NCI-H748 treated with DMSO at 0.1 percent for 48 hours (cell line): Measurements from ENCODE around the gene AMHR2.
"Not testable (repeated sequence)": the region's sequence is repeated elsewhere in the genome, so short reads cannot be mapped to it uniquely, and the experiment has no call there.

Experiments used
- DNase-seq: peaks from one replicate; lab custom pipeline; 2025; lab: John Stamatoyannopoulos, UW

AMHR2 gene

DNA sequence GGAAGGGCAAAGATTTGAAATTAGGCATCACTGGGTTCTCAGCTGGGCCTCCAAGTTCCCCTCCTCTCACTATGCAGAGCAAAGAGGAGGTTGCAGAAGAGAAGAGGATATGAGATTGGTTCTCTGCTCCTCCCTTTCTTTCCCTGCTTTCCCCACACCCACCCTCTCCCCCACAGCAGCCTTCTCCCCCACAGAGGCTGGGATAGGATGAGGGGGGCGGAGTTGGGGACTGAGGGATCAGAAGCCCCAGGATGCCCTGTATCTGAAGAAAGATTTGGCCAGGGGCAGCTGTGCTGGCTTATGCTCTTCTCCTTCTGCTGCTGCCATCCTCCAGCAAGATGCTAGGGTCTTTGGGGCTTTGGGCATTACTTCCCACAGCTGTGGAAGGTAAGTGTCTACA is at the start of gene AMHR2:
Gene AMHR2, plus strand, starts transcription at position 259 of the 400 bp plus-strand sequence. Its CDS starts 80 bp downstream, at position 339.
- DNase-seq: no peak

DNA sequence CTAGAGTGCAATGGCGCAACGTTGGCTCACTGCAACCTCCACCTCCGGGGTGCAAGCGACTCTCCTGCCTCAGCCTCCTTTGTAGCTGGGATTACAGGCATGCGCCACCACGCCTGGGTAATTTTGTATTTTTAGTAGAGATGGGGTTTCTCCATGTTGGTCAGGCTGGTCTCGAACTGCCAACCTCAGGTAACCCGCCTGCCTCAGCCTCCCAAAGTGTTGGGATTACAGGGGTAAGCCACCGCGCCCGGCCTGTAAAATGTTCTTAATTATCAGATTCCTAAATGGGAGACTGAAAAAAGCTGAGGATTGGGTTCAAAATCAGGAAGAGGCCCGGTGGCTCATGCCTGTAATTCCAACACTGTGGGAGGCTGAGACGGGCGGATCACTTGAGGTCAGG is 49.4 kb upstream of the AMHR2 start:
- not testable (repeated sequence) for DNase-seq

GRCh38 chr12:53376747-53377146 is 46.9 kb upstream of the AMHR2 start:
- no peak for DNase-seq

- DNase-seq: no peak
These were observed 45.4 kb upstream of the AMHR2 start for GRCh38 chr12:53378222-53378621.

DNA sequence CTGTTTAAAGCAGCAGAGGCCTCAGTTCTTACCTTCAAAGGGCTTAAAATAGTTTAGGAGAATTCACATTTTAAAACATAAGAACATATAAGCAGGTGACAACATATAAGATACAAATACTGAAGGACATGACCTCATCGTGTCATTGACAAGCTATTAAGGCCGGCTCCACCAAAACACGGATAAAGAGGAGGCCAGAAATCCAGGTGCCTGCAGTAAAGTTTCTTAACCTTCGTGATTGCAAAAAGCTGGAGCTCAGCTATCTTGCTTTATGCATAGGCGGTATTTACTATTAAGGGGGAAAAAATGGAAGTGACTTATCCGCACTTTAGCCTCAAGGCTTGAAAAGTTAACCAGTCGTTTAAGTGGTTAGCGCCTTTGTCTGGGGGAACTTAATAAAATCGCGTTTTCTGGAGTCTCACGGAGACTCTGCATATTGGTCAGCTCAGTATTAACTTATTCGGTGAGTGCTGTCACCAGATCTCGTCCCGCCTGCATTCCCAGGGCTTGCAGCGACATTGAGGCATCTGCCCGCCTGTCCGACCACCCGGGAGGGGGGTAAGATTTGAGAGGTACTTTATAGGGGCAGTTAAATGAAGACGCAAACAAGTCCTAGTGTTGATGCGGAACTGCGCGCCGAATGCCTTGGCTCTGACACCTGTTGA is 44.8 kb upstream of the AMHR2 start:
- no peak for DNase-seq

GRCh38 chr12:53379389-53380103 is 44.1 kb upstream of the AMHR2 start:
- DNase-seq: peak; percentile 100

DNA sequence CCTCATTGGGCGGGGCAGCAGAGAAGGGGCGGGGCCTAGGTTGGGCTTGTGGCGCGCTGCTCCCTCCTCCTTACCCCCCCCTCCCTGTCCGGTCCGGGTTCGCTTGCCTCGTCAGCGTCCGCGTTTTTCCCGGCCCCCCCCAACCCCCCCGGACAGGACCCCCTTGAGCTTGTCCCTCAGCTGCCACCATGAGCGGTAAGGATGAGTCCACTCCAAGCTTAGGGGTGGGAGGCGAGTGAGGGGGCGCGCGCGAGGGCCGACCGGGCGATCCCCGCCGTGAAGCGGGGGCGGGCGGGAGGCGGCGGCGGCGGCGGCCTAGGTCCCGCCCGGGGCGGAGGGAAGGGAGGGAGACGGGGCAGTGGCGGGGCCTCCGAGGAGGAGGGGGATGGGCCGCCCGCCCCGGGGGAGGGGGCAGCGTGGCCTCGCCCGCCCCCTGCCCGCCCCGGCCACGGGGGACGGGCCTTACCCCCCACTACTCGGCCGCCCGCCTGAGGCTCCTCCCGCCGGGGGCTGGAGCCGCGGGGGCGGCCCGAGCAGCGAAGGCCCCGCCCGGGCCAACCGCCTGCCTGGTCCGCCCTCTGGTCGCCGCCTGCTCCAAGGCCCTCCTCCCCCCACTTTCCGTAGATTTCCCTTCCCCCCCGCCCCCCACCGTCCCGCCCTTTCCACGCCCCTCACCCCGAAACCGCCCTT is 43.4 kb upstream of the AMHR2 start, which contains the start of gene SP1:
Gene SP1, plus strand, starts transcription at position 73 of the 690 bp plus-strand sequence. Its CDS starts 116 bp downstream, at position 189.
- DNase-seq: peak; percentile 86

- no peak for DNase-seq
These were observed 42.6 kb upstream of the AMHR2 start for GRCh38 chr12:53380794-53381730.

DNA sequence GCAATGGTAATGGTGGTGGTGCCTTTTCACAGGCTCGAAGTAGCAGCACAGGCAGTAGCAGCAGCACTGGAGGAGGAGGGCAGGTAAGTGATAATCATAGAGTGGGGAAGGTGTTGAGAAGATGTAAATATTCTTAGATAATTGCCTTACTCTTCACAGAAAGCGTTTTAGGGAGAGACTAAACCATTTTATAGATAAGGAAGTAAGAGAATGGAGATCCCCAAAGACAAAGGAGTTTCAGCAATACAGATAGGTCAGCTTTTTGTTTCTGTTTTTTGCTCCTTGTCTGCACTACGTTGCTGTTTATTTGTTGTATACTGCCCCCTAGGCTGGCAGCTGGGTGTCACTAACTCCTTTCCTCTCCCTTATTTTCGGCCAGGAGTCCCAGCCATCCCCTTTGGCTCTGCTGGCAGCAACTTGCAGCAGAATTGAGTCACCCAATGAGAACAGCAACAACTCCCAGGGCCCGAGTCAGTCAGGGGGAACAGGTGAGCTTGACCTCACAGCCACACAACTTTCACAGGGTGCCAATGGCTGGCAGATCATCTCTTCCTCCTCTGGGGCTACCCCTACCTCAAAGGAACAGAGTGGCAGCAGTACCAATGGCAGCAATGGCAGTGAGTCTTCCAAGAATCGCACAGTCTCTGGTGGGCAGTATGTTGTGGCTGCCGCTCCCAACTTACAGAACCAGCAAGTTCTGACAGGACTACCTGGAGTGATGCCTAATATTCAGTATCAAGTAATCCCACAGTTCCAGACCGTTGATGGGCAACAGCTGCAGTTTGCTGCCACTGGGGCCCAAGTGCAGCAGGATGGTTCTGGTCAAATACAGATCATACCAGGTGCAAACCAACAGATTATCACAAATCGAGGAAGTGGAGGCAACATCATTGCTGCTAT is 41.7 kb upstream of the AMHR2 start:
- no peak for DNase-seq

- DNase-seq: no peak
These were observed 40.4 kb upstream of the AMHR2 start for GRCh38 chr12:53383258-53383657.

- DNase-seq: not testable (repeated sequence)
These were observed 37.3 kb upstream of the AMHR2 start for GRCh38 chr12:53386381-53386780.

DNA sequence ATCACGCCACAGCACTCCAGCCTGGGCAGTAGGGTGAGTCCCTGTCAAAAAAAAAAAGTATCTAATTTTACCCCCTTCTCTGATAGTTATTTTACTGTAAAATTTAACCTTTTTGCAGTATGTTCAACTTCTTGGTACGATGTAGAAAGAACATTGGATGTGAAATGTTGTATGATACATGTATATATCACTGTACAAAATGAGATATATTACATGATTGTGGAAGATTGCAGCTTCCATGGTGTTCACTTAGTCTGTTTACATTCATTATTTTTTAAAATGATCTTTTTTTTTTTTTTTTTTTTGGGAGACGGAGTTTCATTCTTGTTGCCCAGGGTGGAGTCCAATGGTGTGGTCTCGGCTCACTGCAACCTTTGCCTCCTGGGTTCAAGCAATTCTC is 34.7 kb upstream of the AMHR2 start:
- no peak for DNase-seq

DNA sequence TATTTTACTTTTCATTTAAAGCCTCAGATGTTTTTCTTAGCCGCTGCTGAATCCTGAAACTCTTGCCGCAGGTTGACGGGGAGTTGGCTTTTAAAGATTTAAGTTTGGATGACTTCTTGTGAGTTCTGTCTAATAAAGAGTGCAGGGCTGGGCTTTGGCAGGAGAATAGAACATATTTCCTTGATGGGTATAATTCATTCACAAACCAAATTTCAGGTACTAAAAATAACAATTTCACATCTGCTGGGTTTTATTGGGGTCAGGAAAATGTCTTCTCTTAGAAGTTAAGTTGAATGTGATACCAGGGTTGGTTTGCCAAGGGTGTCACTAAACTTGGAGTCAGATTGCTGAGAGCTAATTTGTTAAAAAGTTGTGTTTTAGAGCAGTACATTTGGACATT is 34.0 kb upstream of the AMHR2 start:
- no peak for DNase-seq

GRCh38 chr12:53391724-53392123 is 31.9 kb upstream of the AMHR2 start:
- DNase-seq: no peak

DNA sequence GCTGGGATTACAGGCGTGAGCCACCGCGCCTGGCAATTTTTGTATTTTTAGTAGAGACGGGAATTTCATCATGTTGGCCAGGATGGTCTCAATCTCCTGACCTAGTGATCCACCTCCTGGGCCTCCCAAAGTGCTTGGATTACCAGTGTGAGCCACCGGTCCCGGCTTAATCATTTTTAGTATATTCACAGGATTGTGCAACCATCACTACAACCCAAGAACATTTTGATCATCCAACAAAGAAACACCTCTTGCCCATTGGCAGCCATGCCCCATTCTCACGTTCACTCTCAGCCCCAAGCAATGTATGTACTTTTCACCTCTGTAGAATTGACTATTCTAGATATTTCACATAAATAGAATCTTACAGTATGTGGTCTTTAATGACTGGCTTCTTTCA is 23.8 kb upstream of the AMHR2 start:
- no peak for DNase-seq

DNA sequence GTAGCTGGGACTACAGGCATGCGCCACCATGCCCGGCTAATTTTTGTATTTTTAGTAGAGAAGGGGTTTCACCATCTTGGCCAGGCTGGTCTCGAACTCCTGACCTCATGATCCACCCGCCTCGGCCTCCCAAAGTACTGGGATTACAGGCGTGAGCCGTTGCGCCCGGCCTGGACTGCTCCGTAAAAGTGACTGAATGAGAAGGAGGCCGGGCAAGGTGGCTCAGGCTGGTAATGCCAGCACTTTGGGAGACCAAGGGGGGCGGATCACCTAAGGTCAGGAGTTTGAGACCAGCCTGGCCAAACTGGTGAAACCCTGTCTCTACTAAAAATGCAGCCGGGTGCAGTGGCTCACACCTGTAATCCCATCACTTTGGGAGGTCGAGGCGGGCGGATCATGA is 21.3 kb upstream of the AMHR2 start:
- not testable (repeated sequence) for DNase-seq

GRCh38 chr12:53402871-53403270 is 20.8 kb upstream of the AMHR2 start:
- no peak for DNase-seq

DNA sequence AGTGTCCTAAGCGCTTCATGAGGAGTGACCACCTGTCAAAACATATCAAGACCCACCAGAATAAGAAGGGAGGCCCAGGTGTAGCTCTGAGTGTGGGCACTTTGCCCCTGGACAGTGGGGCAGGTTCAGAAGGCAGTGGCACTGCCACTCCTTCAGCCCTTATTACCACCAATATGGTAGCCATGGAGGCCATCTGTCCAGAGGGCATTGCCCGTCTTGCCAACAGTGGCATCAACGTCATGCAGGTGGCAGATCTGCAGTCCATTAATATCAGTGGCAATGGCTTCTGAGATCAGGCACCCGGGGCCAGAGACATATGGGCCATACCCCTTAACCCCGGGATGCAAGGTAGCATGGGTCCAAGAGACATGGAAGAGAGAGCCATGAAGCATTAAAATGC is 12.7 kb upstream of the AMHR2 start:
- DNase-seq: no peak

DNA sequence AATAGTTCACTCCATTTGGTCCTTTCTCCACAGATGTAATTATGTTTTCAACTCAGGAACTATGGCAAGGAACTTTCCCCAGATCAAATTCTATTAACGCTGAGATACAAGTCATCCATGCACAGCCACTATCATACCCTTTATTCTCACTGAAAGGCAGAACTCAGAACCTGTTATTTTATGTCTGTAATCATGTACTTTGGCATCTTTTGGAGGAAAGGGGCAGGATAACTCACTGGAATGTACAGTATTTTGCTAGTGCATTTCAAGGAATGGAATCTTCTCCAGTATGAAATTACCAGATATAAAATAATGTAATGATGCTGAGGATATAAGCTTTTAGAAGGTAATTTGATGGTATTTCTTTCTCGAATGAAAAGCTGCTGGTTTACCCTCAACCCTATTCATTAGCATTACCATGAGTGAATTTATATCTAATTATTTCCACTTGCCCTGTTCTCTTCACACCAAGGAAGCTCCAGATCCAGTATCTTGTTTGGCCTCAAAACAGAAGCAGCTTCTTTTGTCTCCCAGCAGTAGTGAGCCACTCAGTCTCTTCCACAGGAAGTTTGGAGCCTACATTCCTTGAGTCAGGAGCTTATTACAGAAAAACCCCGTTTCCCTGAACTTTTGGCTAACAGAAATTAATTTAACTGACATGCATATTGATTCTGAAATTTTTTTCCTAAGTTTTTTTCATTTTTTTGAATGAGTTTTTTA is 10.0 kb upstream of the AMHR2 start:
- no peak for DNase-seq

- DNase-seq: no peak
These were observed 8.8 kb upstream of the AMHR2 start for GRCh38 chr12:53414756-53415417.
